22Rv1 (cell line): ENCODE data around the gene ULK3.

Source experiments
- H3K27ac ChIP-seq: fragments of 450-650 bp; 2 replicates; pipeline ENCODE4 v1.5.1; 2017
- CTCF ChIP-seq: fragments of 450-650 bp; IDR thresholded peaks from 2 replicates; pipeline ENCODE4 v1.5.1; 2017; ENCODE audit warnings: mild to moderate bottlenecking
- ZFX ChIP-seq: fragments of 450-650 bp; IDR thresholded peaks from 2 replicates; pipeline ENCODE4 v1.6.1; 2017; ENCODE audit warnings: antibody characterized with exemption, borderline replicate concordance

The ULK3 gene

GRCh38 chr15:74800559-74801094, 42.3 kb downstream of the ULK3 start:
- no peak overlapping the region for H3K27ac ChIP-seq
- TF ChIP-seq ZFX (no peak), CTCF (no peak)

GRCh38 chr15:74799856-74800558, 42.9 kb downstream of the ULK3 start:
- H3K27ac ChIP-seq: 0 out of 2 replicates have a peak overlapping the region, but pooled peaks have one; percentile 13
- peak; percentile 95 for TF ChIP-seq CTCF
- TF ChIP-seq ZFX: no peak

- 0 out of 2 replicates have a peak overlapping the region, but pooled peaks have one; percentile 13 for H3K27ac ChIP-seq
- TF ChIP-seq CTCF (no peak), ZFX (no peak)
Measured at GRCh38 chr15:74799255-74799855, 43.6 kb downstream of the ULK3 start.

- no peak for TF ChIP-seq ZFX
- peak; percentile 9; the same call in 1 of the 2 replicates for TF ChIP-seq CTCF
- no peak overlapping the region for H3K27ac ChIP-seq
Measured at GRCh38 chr15:74798388-74799254, 44.3 kb downstream of the ULK3 start.

- TF ChIP-seq ZFX (no peak), CTCF (no peak)
- H3K27ac ChIP-seq: no peak overlapping the region
Measured at GRCh38 chr15:74795966-74796625, 46.9 kb downstream of the ULK3 start.

DNA sequence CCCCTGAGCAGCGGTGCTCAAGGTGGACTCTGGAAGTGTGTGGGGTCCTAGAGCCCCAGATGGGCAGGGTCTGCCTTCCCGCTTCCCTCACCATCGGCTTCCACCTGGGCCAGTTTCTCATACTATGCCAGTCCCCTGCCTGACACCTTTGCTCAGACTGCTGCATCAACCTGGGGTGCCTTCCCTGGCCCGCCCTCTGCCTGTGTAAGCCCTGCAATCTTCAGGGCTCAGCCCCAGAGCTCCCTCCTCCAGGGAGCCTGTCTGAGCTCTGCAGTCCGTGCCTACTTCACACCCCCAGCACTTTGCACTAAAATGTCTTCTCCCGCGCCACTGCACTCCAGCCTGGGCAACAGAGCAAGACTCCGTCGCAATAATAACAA, 48.0 kb downstream of the ULK3 start:
- no peak overlapping the region for H3K27ac ChIP-seq
- TF ChIP-seq CTCF (no peak), ZFX (no peak)
